HEK293 (cell line): ENCODE measurements around the gene SYNGR1.

Experiments used
- CTCF ChIA-PET: fragments of 350-600 bp; formaldehyde crosslinking; extraction: SDS; loops from one replicate; lab custom pipeline; 2021; ENCODE audit warnings: antibody characterized with exemption; lab: Yijun Ruan, JAX
- POLR2A ChIA-PET: fragments of 300-600 bp; formaldehyde crosslinking; extraction: SDS; loops from one replicate; lab custom pipeline; 2020; ENCODE audit warnings: antibody characterized with exemption, inconsistent platforms; lab: Yijun Ruan, JAX
- H3K27ac ChIP-seq: fragments of 200-500 bp; sonication (Bioruptor generic); 2 replicates; pipeline ENCODE4 v1.5.1; 2014; ENCODE audit warnings: low read depth, low read length, control low read depth, inconsistent platforms; ENCODE audit errors: extremely low read depth
- H3K36me3 ChIP-seq, 2 experiments: fragments of 200-500 bp in 1 of 2; sonication (Bioruptor generic) in 1 of 2; 1 replicate in 1 of 2; 2 replicates in 1 of 2; pipeline ENCODE4 v1.5.1; 2014 to 2017; ENCODE audit warnings: inconsistent platforms in 2 of 2, low read length in 2 of 2; ENCODE audit not compliant: control insufficient read depth in 2 of 2, insufficient read depth in 1 of 2
- H3K4me1 ChIP-seq: fragments of 200-500 bp; sonication (Bioruptor generic); 2 replicates; pipeline ENCODE4 v1.5.1; 2014; ENCODE audit warnings: mild to moderate bottlenecking, low read length, inconsistent platforms; ENCODE audit not compliant: control insufficient read depth, insufficient read depth
- H3K4me3 ChIP-seq: 2 replicates; pipeline ENCODE4 v1.5.1; 2011; ENCODE audit warnings: low read depth, mild to moderate bottlenecking, control low read depth, low read length, moderate library complexity
- H3K9me3 ChIP-seq: fragments of 200-500 bp; sonication (Bioruptor generic); 2 replicates; pipeline ENCODE4 v1.5.1; 2014; ENCODE audit warnings: low read depth, low read length, inconsistent platforms; ENCODE audit not compliant: control insufficient read depth, insufficient read depth
- GLIS1 ChIP-seq: fragments of 450-650 bp; formaldehyde crosslinking; IDR thresholded peaks from 2 replicates; pipeline ENCODE4 v1.5.1; 2016; ENCODE audit warnings: missing biosample characterization, missing genetic modification characterization
- GLIS2 ChIP-seq: fragments of 450-650 bp; formaldehyde crosslinking; IDR thresholded peaks from 2 replicates; pipeline ENCODE4 v1.5.1; 2016; ENCODE audit warnings: missing biosample characterization, missing genetic modification characterization
- HOXA7 ChIP-seq: sonication (generic); formaldehyde crosslinking; IDR thresholded peaks from 2 replicates; pipeline ENCODE4 v1.8.1; 2022; ENCODE audit warnings: missing genetic modification reagents, borderline replicate concordance
- KLF1 ChIP-seq: fragments of 450-650 bp; formaldehyde crosslinking; IDR thresholded peaks from 2 replicates; pipeline ENCODE4 v1.5.1; 2016; ENCODE audit warnings: missing biosample characterization, missing genetic modification characterization
- PATZ1 ChIP-seq: fragments of 450-650 bp; formaldehyde crosslinking; IDR thresholded peaks from 2 replicates; pipeline ENCODE4 v1.5.1; 2016; ENCODE audit warnings: missing biosample characterization, missing genetic modification characterization
- PRDM4 ChIP-seq: fragments of 450-650 bp; formaldehyde crosslinking; IDR thresholded peaks from 2 replicates; pipeline ENCODE4 v1.5.1; 2017; ENCODE audit warnings: missing biosample characterization, missing genetic modification characterization
- ZBTB20 ChIP-seq: fragments of 450-650 bp; formaldehyde crosslinking; IDR thresholded peaks from 2 replicates; pipeline ENCODE4 v1.5.1; 2016; ENCODE audit warnings: missing biosample characterization, missing genetic modification characterization
- ZBTB26 ChIP-seq: fragments of 450-650 bp; formaldehyde crosslinking; optimal IDR thresholded peaks from 2 replicates; pipeline ENCODE3; 2016; ENCODE audit warnings: missing biosample characterization, mild to moderate bottlenecking, missing genetic modification characterization
- ZBTB8A ChIP-seq: fragments of 450-650 bp; formaldehyde crosslinking; IDR thresholded peaks from 2 replicates; pipeline ENCODE4 v1.5.1; 2016; ENCODE audit warnings: missing biosample characterization, missing genetic modification characterization
- ZFP3 ChIP-seq: fragments of 450-650 bp; formaldehyde crosslinking; IDR thresholded peaks from 2 replicates; pipeline ENCODE4 v1.5.1; 2016; ENCODE audit warnings: low read depth, missing biosample characterization, missing genetic modification characterization
- ZIC2 ChIP-seq: fragments of 450-650 bp; formaldehyde crosslinking; IDR thresholded peaks from 2 replicates; pipeline ENCODE4 v1.5.1; 2016; ENCODE audit warnings: missing biosample characterization, missing genetic modification characterization
- ZNF114 ChIP-seq: fragments of 450-650 bp; formaldehyde crosslinking; IDR thresholded peaks from 2 replicates; pipeline ENCODE4 v1.5.0; 2017; ENCODE audit warnings: missing biosample characterization, missing genetic modification characterization
- ZNF155 ChIP-seq: fragments of 450-650 bp; formaldehyde crosslinking; IDR thresholded peaks from 2 replicates; pipeline ENCODE4 v1.5.1; 2016; ENCODE audit warnings: missing biosample characterization, missing genetic modification characterization
- ZNF24 ChIP-seq: fragments of 450-650 bp; formaldehyde crosslinking; IDR thresholded peaks from 2 replicates; pipeline ENCODE4 v1.5.1; 2016; ENCODE audit warnings: missing biosample characterization, missing genetic modification characterization
- ZNF302 ChIP-seq: fragments of 450-650 bp; formaldehyde crosslinking; IDR thresholded peaks from 2 replicates; pipeline ENCODE4 v1.5.1; 2016; ENCODE audit warnings: missing biosample characterization, missing genetic modification characterization, low read depth
- ZNF335 ChIP-seq: fragments of 450-650 bp; formaldehyde crosslinking; conservative IDR thresholded peaks from 2 replicates; pipeline ENCODE4 v1.5.1; 2016; ENCODE audit warnings: missing biosample characterization, missing genetic modification characterization
- ZNF341 ChIP-seq: fragments of 450-650 bp; formaldehyde crosslinking; IDR thresholded peaks from 2 replicates; pipeline ENCODE4; 2016; ENCODE audit warnings: low read depth, missing biosample characterization, missing genetic modification characterization
- ZNF404 ChIP-seq: fragments of 450-650 bp; formaldehyde crosslinking; IDR thresholded peaks from 2 replicates; pipeline ENCODE4 v1.5.1; 2017; ENCODE audit warnings: missing biosample characterization, missing genetic modification characterization
- ZNF521 ChIP-seq: fragments of 450-650 bp; formaldehyde crosslinking; IDR thresholded peaks from 2 replicates; pipeline ENCODE4 v1.5.1; 2017; ENCODE audit warnings: missing biosample characterization, mild to moderate bottlenecking, missing genetic modification characterization
- ZNF624 ChIP-seq: fragments of 450-650 bp; formaldehyde crosslinking; IDR thresholded peaks from 2 replicates; pipeline ENCODE4 v1.5.1; 2017; ENCODE audit warnings: missing biosample characterization, missing genetic modification characterization
- ZNF639 ChIP-seq: fragments of 450-650 bp; formaldehyde crosslinking; IDR thresholded peaks from 2 replicates; pipeline ENCODE4 v1.5.1; 2016; ENCODE audit warnings: missing biosample characterization, missing genetic modification characterization
- ZNF792 ChIP-seq: fragments of 450-650 bp; formaldehyde crosslinking; IDR thresholded peaks from 2 replicates; pipeline ENCODE4 v1.5.1; 2016; ENCODE audit warnings: missing biosample characterization, missing genetic modification characterization
- ZSCAN30 ChIP-seq: fragments of 450-650 bp; IDR thresholded peaks from 2 replicates; pipeline ENCODE4 v1.5.1; 2018; ENCODE audit warnings: missing biosample characterization, mild to moderate bottlenecking, missing genetic modification characterization, moderate library complexity

SYNGR1 gene

GRCh38 chr22:39349506-39349966 is 255 bp upstream of the SYNGR1 start:
- H3K4me1 ChIP-seq, result peaks cover 15% of the 10 kb centered on the region
- peak; percentile 50 for TF ChIP-seq ZBTB26
- TF ChIP-seq ZBTB20, result peak; percentile 77
- no peak for TF ChIP-seq ZNF521 (tag by site-specific recombination)
- peak; percentile 55; the same call in 1 of the 2 replicates for TF ChIP-seq ZNF335 (tag by site-specific recombination)
- TF ChIP-seq HOXA7, result no peak
- TF ChIP-seq ZNF114, result no peak
- TF ChIP-seq ZBTB8A, result peak; percentile 62
- 0 out of 2 replicates have a peak, but pooled peaks have one; percentile 47 for TF ChIP-seq KLF1 (tag by site-specific recombination)
- TF ChIP-seq ZNF792 (tag by site-specific recombination), result 0 out of 2 replicates have a peak, but pooled peaks have one; percentile 5
- TF ChIP-seq ZNF155 (tag by site-specific recombination), result no peak
- 0 out of 2 replicates have a peak, but pooled peaks have one; percentile 28 for TF ChIP-seq ZSCAN30
- peak; percentile 73; the same call in 1 of the 2 replicates for TF ChIP-seq PRDM4 (tag by site-specific recombination)
- TF ChIP-seq, all 188 proteins: peak for 8
- no peaks in the 10 kb centered on the region for H3K36me3 ChIP-seq
- ChIA-PET CTCF (interaction anchor here (0.5 to 1.9 kb wide), 7 partner anchors 10 to 55 kb away, joined by 3 to 8 read pairs (median 3); no protein-coding TSS in a partner anchor), POLR2A (interaction anchor here (1.0 to 2.0 kb wide), 4 partner anchors 9 to 170 kb away, joined by 3 to 15 read pairs (median 4); partner anchors contain the start of genes ATF4, RPL3 and TAB1)
- peak overlapping the region; percentile 74; the same call in 1 of the 2 replicates for H3K27ac ChIP-seq
- H3K4me3 ChIP-seq, result peak overlapping the region; percentile 76
- H3K9me3 ChIP-seq, result no peaks in the 10 kb centered on the region

GRCh38 chr22:39350757-39351688 is 1.2 kb downstream of the SYNGR1 start:
- POLR2A ChIA-PET, result interaction anchor here (1.4 kb wide), 1 partner anchor 33 kb away, joined by 4 read pairs; no protein-coding TSS in a partner anchor
- peak overlapping the region; percentile 76 for H3K4me3 ChIP-seq
- peak overlapping the region; percentile 74; the same call in 1 of the 2 replicates for H3K27ac ChIP-seq
- TF ChIP-seq ZNF302 (tag by site-specific recombination) (no peak), ZIC2 (tag by site-specific recombination) (peak; percentile 70), GLIS2 (peak; percentile 19), GLIS1 (tag by site-specific recombination) (peak; percentile 20; the same call in 1 of the 2 replicates)
- peaks cover 15% of the 10 kb centered on the region for H3K4me1 ChIP-seq
- CTCF ChIA-PET, result interaction anchor here (0.6 to 3.0 kb wide), 6 partner anchors 8 to 178 kb away, joined by 3 to 18 read pairs (median 3); no protein-coding TSS in a partner anchor
- H3K36me3 ChIP-seq, result no peaks in the 10 kb centered on the region
- no peaks in the 10 kb centered on the region for H3K9me3 ChIP-seq

- no peaks in the 10 kb centered on the region for H3K36me3 ChIP-seq
- peak overlapping the region; percentile 51; the same call in 1 of the 2 replicates for H3K27ac ChIP-seq
- no peak overlapping the region for H3K4me3 ChIP-seq
- POLR2A ChIA-PET, result interaction anchor here (1.4 kb wide), 1 partner anchor 33 kb away, joined by 4 read pairs; no protein-coding TSS in a partner anchor
- H3K4me1 ChIP-seq, result peaks cover 15% of the 10 kb centered on the region
- CTCF ChIA-PET, result interaction anchor here (0.5 to 3.0 kb wide), 7 partner anchors 8 to 336 kb away, joined by 3 to 18 read pairs (median 3); no protein-coding TSS in a partner anchor
- no peaks in the 10 kb centered on the region for H3K9me3 ChIP-seq
- TF ChIP-seq ZNF639 (no peak), PATZ1 (tag by site-specific recombination) (peak; percentile 97), ZNF404 (tag by site-specific recombination) (no peak), ZFP3 (peak; percentile 10; the same call in 1 of the 2 replicates), ZNF341 (tag by site-specific recombination) (peak; percentile 80), ZNF624 (no peak), ZNF24 (tag by site-specific recombination) (peak; percentile 42; the same call in 1 of the 2 replicates), GLIS1 (tag by site-specific recombination) (peak; percentile 92)
Observed at GRCh38 chr22:39351689-39352214, 2.0 kb downstream of the SYNGR1 start.
